GM18517 (cell line): ENCODE results near the gene KLK5.
A peak's percentile ranks its signal among the peaks of the same experiment; 100 is the strongest.
"Not testable (repeated sequence)": the region's sequence is repeated elsewhere in the genome, so short reads cannot be mapped to it uniquely, and the experiment has no call there.

ENCODE experiments used
- ATAC-seq: cut with Tn5 transposase; IDR thresholded peaks from one replicate; pipeline ENCODE4 v1.9.1; 2021; ENCODE audit warnings: mild to moderate bottlenecking, moderate library complexity; ENCODE audit not compliant: unreplicated experiment

Gene KLK5

GRCh38 chr19:50924586-50924985 is 28.3 kb downstream of the KLK5 start:
- no peak for ATAC-seq

GRCh38 chr19:50922317-50922853 is 30.5 kb downstream of the KLK5 start:
- ATAC-seq: peak; percentile 57

- ATAC-seq: peak; percentile 13
Measured at GRCh38 chr19:50921426-50922316, 31.2 kb downstream of the KLK5 start.

GRCh38 chr19:50916069-50916468 is 36.8 kb downstream of the KLK5 start:
- ATAC-seq: no peak

GRCh38 chr19:50912727-50913716 is 39.8 kb downstream of the KLK5 start:
- ATAC-seq: no peak

GRCh38 chr19:50912102-50912599 is 40.7 kb downstream of the KLK5 start:
- no peak for ATAC-seq

- ATAC-seq: no peak
Measured at GRCh38 chr19:50911206-50912101, 41.4 kb downstream of the KLK5 start, which contains the start of gene KLK4. KLK4 (minus strand) TSS chr19:50911395; CDS start chr19:50910738, 657 bp downstream.

GRCh38 chr19:50910722-50911121 is 42.1 kb downstream of the KLK5 start:
- ATAC-seq: no peak

GRCh38 chr19:50909240-50910070 is 43.4 kb downstream of the KLK5 start:
- no peak for ATAC-seq

GRCh38 chr19:50908336-50908735 is 44.5 kb downstream of the KLK5 start:
- ATAC-seq: no peak

GRCh38 chr19:50906217-50906616 is 46.6 kb downstream of the KLK5 start:
- no peak for ATAC-seq

GRCh38 chr19:50902640-50903039 is 50.2 kb downstream of the KLK5 start:
- ATAC-seq: no peak

- ATAC-seq: no peak
Measured at GRCh38 chr19:50899569-50899968, 53.3 kb downstream of the KLK5 start.

- no peak for ATAC-seq
Measured at GRCh38 chr19:50898018-50898417, 54.8 kb downstream of the KLK5 start.

GRCh38 chr19:50897612-50898011 is 55.2 kb downstream of the KLK5 start:
- no peak for ATAC-seq

- ATAC-seq: peak; percentile 26
Measured at GRCh38 chr19:50897191-50897607, 55.6 kb downstream of the KLK5 start.

- peak; percentile 83 for ATAC-seq
Measured at GRCh38 chr19:50896591-50897190, 56.1 kb downstream of the KLK5 start.

- ATAC-seq: not testable (repeated sequence)
Measured at GRCh38 chr19:50896089-50896590, 56.7 kb downstream of the KLK5 start.
